DOHH2 (cell line): ENCODE data around the gene CADPS2.

Experiments used
- H3F3A ChIP-seq: fragments of 200-600 bp; sonication (generic), shearing (Covaris generic); 2 replicates; pipeline ENCODE4 v1.6.0; 2016; ENCODE audit warnings: antibody characterized with exemption, mild to moderate bottlenecking; ENCODE audit not compliant: control insufficient read depth, insufficient read depth
- H3K27ac ChIP-seq: fragments of 200-600 bp; sonication (generic); 2 replicates; pipeline ENCODE4 v1.5.1; 2014; ENCODE audit warnings: low read depth, mild to moderate bottlenecking, low read length, moderate library complexity
- H3K27me3 ChIP-seq: fragments of 200-600 bp; sonication (generic); 2 replicates; pipeline ENCODE4 v1.6.1; 2014; ENCODE audit warnings: mild to moderate bottlenecking, low read length, mixed read lengths; ENCODE audit not compliant: control insufficient read depth
- H3K36me3 ChIP-seq: fragments of 200-600 bp; sonication (generic); 2 replicates; pipeline ENCODE4 v1.6.1; 2014; ENCODE audit warnings: mild to moderate bottlenecking, low read length, moderate library complexity, mixed read lengths; ENCODE audit not compliant: control insufficient read depth
- H3K4me1 ChIP-seq: fragments of 200-600 bp; sonication (generic); 2 replicates; pipeline ENCODE4 v1.6.1; 2014; ENCODE audit warnings: mild to moderate bottlenecking, low read length, mixed read lengths; ENCODE audit not compliant: control insufficient read depth
- H3K4me2 ChIP-seq: fragments of 200-600 bp; sonication (generic); 2 replicates; pipeline ENCODE4 v1.6.0; 2014; ENCODE audit warnings: mild to moderate bottlenecking, low read length, moderate library complexity
- H3K4me3 ChIP-seq: fragments of 200-600 bp; sonication (generic); 2 replicates; pipeline ENCODE4 v1.5.1; 2014; ENCODE audit warnings: mild to moderate bottlenecking, low read length, mixed read lengths
- H3K79me2 ChIP-seq: fragments of 200-600 bp; sonication (generic); 2 replicates; pipeline ENCODE4 v1.6.1; 2014; ENCODE audit warnings: mild to moderate bottlenecking, low read length, mixed read lengths; ENCODE audit not compliant: control insufficient read depth
- H3K9me2 ChIP-seq: fragments of 200-600 bp; sonication (generic); replicated peaks from 2 replicates; pipeline ENCODE4 v1.6.1; 2014; ENCODE audit warnings: mild to moderate bottlenecking, low read length, mixed read lengths; ENCODE audit not compliant: control insufficient read depth
- H3K9me3 ChIP-seq: fragments of 200-600 bp; sonication (generic); 2 replicates; pipeline ENCODE4 v1.6.1; 2014; ENCODE audit warnings: antibody characterized with exemption, low read length, mixed read lengths; ENCODE audit not compliant: control insufficient read depth, insufficient read depth
- H4K20me1 ChIP-seq: fragments of 200-600 bp; sonication (generic); 2 replicates; pipeline ENCODE4 v1.6.0; 2014; ENCODE audit warnings: low read depth, mild to moderate bottlenecking, antibody characterized with exemption, low read length, moderate library complexity; ENCODE audit not compliant: control insufficient read depth, insufficient read depth
- EZH2phosphoT487 ChIP-seq: fragments of 200-600 bp; sonication (generic); IDR thresholded peaks from 2 replicates; pipeline ENCODE4 v1.6.1; 2017; ENCODE audit warnings: borderline replicate concordance, mild to moderate bottlenecking, antibody characterized with exemption, low read length, moderate library complexity, mixed read lengths
- TF ChIP-seq, protein P1 (sequence below): fragments of 200-600 bp; sonication (generic); IDR thresholded peaks from one replicate; pipeline ENCODE4 v1.5.1; 2014; ENCODE audit warnings: antibody characterized with exemption, mild to moderate bottlenecking, low read depth, low read length; ENCODE audit not compliant: poor library complexity, severe bottlenecking

CADPS2 gene

DNA sequence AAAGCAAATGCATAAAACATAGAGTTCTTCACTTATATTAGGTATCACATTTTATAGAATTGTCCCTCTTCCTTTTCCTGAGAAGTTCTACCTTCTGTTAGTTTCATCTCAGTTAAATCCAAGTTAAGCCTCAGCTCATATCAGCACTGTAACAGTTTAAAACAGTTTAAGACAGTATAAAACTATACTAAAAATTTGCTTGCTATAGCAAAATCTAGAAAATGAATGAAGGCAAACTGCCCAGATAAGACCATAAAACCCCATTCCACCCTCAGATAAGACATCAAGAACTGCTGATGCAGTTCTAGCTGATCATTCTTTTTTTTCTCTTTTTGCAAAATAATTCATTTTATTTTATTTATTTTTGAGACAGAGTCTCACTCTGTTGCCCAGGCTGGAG is 364.5 kb downstream of the CADPS2 start:
- Histone ChIP-seq H4K20me1 (no peaks in the 10 kb centered on the region), H3K27ac (no peak overlapping the region), H3K27me3 (no peaks in the 10 kb centered on the region), H3F3A (no peaks in the 10 kb centered on the region), H3K9me3 (no peaks in the 10 kb centered on the region), H3K4me3 (no peak overlapping the region), H3K79me2 (no peaks in the 10 kb centered on the region), H3K36me3 (no peaks in the 10 kb centered on the region), H3K4me1 (no peaks in the 10 kb centered on the region), H3K4me2 (no peak overlapping the region), H3K9me2 (no peaks in the 10 kb centered on the region)
- TF ChIP-seq, protein P1, sequence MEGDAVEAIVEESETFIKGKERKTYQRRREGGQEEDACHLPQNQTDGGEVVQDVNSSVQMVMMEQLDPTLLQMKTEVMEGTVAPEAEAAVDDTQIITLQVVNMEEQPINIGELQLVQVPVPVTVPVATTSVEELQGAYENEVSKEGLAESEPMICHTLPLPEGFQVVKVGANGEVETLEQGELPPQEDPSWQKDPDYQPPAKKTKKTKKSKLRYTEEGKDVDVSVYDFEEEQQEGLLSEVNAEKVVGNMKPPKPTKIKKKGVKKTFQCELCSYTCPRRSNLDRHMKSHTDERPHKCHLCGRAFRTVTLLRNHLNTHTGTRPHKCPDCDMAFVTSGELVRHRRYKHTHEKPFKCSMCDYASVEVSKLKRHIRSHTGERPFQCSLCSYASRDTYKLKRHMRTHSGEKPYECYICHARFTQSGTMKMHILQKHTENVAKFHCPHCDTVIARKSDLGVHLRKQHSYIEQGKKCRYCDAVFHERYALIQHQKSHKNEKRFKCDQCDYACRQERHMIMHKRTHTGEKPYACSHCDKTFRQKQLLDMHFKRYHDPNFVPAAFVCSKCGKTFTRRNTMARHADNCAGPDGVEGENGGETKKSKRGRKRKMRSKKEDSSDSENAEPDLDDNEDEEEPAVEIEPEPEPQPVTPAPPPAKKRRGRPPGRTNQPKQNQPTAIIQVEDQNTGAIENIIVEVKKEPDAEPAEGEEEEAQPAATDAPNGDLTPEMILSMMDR, result no peak
- no peak for TF ChIP-seq EZH2phosphoT487

DNA sequence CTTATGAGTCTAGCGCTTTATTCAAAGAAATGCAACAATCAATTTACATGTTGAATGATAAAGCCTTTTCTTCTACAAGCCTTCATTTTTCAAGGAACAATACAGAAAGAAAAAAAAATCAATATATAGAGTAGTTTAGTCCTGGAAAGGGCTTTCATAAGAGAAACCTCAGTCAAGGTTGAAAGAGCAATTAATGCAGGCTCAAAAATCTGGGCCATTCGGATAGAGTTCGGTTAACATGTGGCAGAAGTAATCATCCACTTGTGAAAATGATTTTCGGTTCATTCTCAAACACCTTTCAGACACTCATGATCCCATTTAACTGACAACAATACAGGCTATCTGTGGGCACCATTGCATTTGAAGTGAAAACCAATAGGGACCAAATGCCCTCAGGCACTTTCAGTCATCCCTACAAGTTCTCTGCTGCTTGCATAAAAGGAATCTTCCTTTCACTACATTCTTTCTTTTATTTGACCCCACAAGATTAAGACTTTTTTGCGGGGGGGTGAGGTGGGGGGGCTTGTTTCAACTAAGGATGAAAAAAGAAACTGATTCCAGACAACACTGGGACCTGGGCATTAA is 365.2 kb downstream of the CADPS2 start:
- Histone ChIP-seq H3K27me3 (no peaks in the 10 kb centered on the region), H3K27ac (no peak overlapping the region), H3K9me3 (no peaks in the 10 kb centered on the region), H3F3A (no peaks in the 10 kb centered on the region), H3K4me3 (no peak overlapping the region), H3K4me2 (no peak overlapping the region), H3K79me2 (no peaks in the 10 kb centered on the region), H3K36me3 (no peaks in the 10 kb centered on the region), H3K9me2 (no peaks in the 10 kb centered on the region), H4K20me1 (no peaks in the 10 kb centered on the region), H3K4me1 (no peaks in the 10 kb centered on the region)
- TF ChIP-seq EZH2phosphoT487, result no peak
- TF ChIP-seq, protein P1, result no peak

DNA sequence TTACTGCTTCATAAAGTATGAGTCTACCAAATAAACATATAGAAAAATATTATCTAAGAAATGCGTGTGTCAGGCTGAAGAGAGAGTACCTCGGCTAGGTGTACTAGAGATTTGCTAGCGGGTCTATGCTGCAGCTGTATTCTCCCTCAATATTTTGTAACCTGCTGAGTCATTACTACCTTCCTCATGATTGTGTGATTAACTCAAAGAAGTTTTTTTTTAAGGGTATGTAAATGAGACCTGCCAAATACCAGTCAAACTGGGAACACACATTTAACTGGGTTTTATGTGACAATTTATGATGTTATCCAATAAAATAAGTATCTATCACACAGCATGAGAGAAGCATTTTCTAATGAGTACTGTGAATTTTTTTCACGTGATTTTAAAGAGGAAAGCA is 367.8 kb downstream of the CADPS2 start:
- H3K36me3 ChIP-seq, result no peaks in the 10 kb centered on the region
- no peaks in the 10 kb centered on the region for H4K20me1 ChIP-seq
- no peak for TF ChIP-seq EZH2phosphoT487
- TF ChIP-seq, protein P1, result no peak
- H3K4me2 ChIP-seq, result no peak overlapping the region
- H3K9me2 ChIP-seq, result no peaks in the 10 kb centered on the region
- no peaks in the 10 kb centered on the region for H3F3A ChIP-seq
- H3K9me3 ChIP-seq, result no peaks in the 10 kb centered on the region
- no peak overlapping the region for H3K4me3 ChIP-seq
- H3K4me1 ChIP-seq, result no peaks in the 10 kb centered on the region
- no peak overlapping the region for H3K27ac ChIP-seq
- H3K79me2 ChIP-seq, result no peaks in the 10 kb centered on the region
- no peaks in the 10 kb centered on the region for H3K27me3 ChIP-seq

DNA sequence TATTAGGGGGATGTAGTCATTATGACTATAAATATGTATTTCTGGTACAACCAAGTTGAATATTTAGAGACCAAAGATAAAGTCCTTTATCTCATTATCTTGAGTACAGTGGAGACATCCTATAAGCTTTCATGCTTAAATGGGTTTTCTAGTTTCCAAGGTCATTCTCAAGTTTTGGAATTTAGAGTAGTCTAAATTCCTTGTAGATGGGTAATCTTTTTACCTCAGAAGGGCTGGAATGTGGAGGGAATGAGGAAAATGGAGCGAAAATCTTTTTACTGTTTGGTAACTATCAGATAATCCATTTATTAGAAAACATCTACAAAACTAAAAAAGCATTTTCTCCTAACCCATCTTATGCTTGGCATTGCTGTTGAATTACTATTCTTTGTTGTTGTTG is 368.7 kb downstream of the CADPS2 start:
- Histone ChIP-seq H3F3A (no peaks in the 10 kb centered on the region), H3K36me3 (no peaks in the 10 kb centered on the region), H3K79me2 (no peaks in the 10 kb centered on the region), H3K4me3 (no peak overlapping the region), H3K9me2 (no peaks in the 10 kb centered on the region), H3K27ac (no peak overlapping the region), H3K9me3 (no peaks in the 10 kb centered on the region), H3K4me2 (no peak overlapping the region), H3K27me3 (no peaks in the 10 kb centered on the region), H4K20me1 (no peaks in the 10 kb centered on the region), H3K4me1 (no peaks in the 10 kb centered on the region)
- TF ChIP-seq EZH2phosphoT487, result no peak
- TF ChIP-seq, protein P1, result no peak
